IMR-90 (cell line): ENCODE results near the gene FANK1. TPM values are rescaled to one million over a fixed set of nuclear protein-coding genes. Genes with fewer than 3 reads are reported as not detected.

Experiments
- ATAC-seq: fragments of 200-7000 bp; cut with Tn5 transposase; 2 replicates; pipeline ENCODE4 v1.9.1; 2020; ENCODE audit warnings: low read depth, mild to moderate bottlenecking, moderate library complexity
- BruUV-seq: library from RNA; stranded (reverse); fragments of 400-500 nt; replicated peaks from 2 replicates; lab custom pipeline; 2021; lab: Mats Ljungman, UMichigan
- CTCF ChIA-PET: fragments of 300-600 bp; formaldehyde crosslinking; extraction: SDS; loops from one replicate; lab custom pipeline; 2021; ENCODE audit warnings: antibody characterized with exemption; lab: Yijun Ruan, JAX
- POLR2A ChIA-PET: fragments of 300-600 bp; sonication (Branson Sonifier 250); formaldehyde crosslinking; loops from one replicate; lab custom pipeline; 2022; ENCODE audit warnings: antibody characterized with exemption; ENCODE audit not compliant: unreplicated experiment; lab: Charles Lee
- DNase-seq: peaks from one replicate; pipeline ENCODE4 v3.0.0; 2013
- H2AFZ ChIP-seq: replicated peaks from 2 replicates; pipeline ENCODE3; 2013; ENCODE audit warnings: low read length, mild to moderate bottlenecking; ENCODE audit not compliant: poor library complexity
- H2AK5ac ChIP-seq: 2 replicates; pipeline ENCODE4 v1.6.1; 2013; ENCODE audit warnings: low read depth, low read length, inconsistent platforms
- H2AK9ac ChIP-seq: replicated peaks from 2 replicates; pipeline ENCODE3; 2013; ENCODE audit warnings: mild to moderate bottlenecking, low read depth, low read length, moderate library complexity; ENCODE audit not compliant: poor library complexity
- H2BK120ac ChIP-seq: 2 replicates; pipeline ENCODE4 v1.6.1; 2013; ENCODE audit warnings: low read depth, low read length, inconsistent platforms
- H2BK15ac ChIP-seq: 3 replicates; pipeline ENCODE4 v1.6.1; 2013; ENCODE audit warnings: low read depth, low read length, inconsistent platforms
- H2BK20ac ChIP-seq: 2 replicates; pipeline ENCODE4 v1.6.1; 2013; ENCODE audit warnings: low read depth, mild to moderate bottlenecking, inconsistent platforms, low read length, moderate library complexity
- H2BK5ac ChIP-seq: 2 replicates; pipeline ENCODE4 v1.6.1; 2013; ENCODE audit warnings: mild to moderate bottlenecking, low read depth, low read length, inconsistent platforms; ENCODE audit not compliant: poor library complexity, severe bottlenecking
- H3K14ac ChIP-seq: replicated peaks from 2 replicates; pipeline ENCODE4 v1.6.1; 2013; ENCODE audit warnings: low read depth, low read length, inconsistent platforms
- H3K18ac ChIP-seq: 2 replicates; pipeline ENCODE4 v1.6.1; 2013; ENCODE audit warnings: low read depth, low read length, control low read depth
- H3K23ac ChIP-seq: 2 replicates; pipeline ENCODE4 v1.6.1; 2013; ENCODE audit warnings: low read depth, low read length, inconsistent platforms
- H3K27ac ChIP-seq: 2 replicates; pipeline ENCODE4 v1.5.1; 2013; ENCODE audit warnings: mild to moderate bottlenecking, control low read depth, low read length; ENCODE audit not compliant: insufficient read depth
- H3K27me3 ChIP-seq: 2 replicates; pipeline ENCODE4 v1.6.1; 2013; ENCODE audit warnings: low read length; ENCODE audit not compliant: control insufficient read depth, insufficient read depth
- H3K36me3 ChIP-seq: 2 replicates; pipeline ENCODE4 v1.6.1; 2013; ENCODE audit warnings: low read length, mixed read lengths; ENCODE audit not compliant: control insufficient read depth, insufficient read depth
- H3K4ac ChIP-seq: 2 replicates; pipeline ENCODE4 v1.6.1; 2013; ENCODE audit warnings: low read depth, low read length, inconsistent platforms
- H3K4me1 ChIP-seq: 2 replicates; pipeline ENCODE4 v1.6.1; 2013; ENCODE audit warnings: low read length, mixed read lengths; ENCODE audit not compliant: control insufficient read depth, insufficient read depth
- H3K4me2 ChIP-seq: 2 replicates; pipeline ENCODE4 v1.6.1; 2013; ENCODE audit warnings: low read depth, mild to moderate bottlenecking, control low read depth, low read length, moderate library complexity
- H3K4me3 ChIP-seq: 2 replicates; pipeline ENCODE4 v1.5.1; 2013; ENCODE audit warnings: low read depth, mild to moderate bottlenecking, control low read depth, low read length, moderate library complexity; ENCODE audit not compliant: insufficient read depth
- H3K56ac ChIP-seq: 2 replicates; pipeline ENCODE4 v1.6.1; 2013; ENCODE audit warnings: low read length, inconsistent platforms; ENCODE audit not compliant: insufficient read depth; ENCODE audit errors: extremely low read depth
- H3K79me1 ChIP-seq, 2 experiments: 2 replicates each; pipeline ENCODE4 v1.6.1; 2013; ENCODE audit warnings: low read length in 2 of 2, inconsistent platforms in 1 of 2, low read depth in 1 of 2
- H3K9ac ChIP-seq: 2 replicates; pipeline ENCODE4 v1.6.1; 2013; ENCODE audit warnings: low read depth, low read length, control low read depth
- H3K9me1 ChIP-seq: 2 replicates; pipeline ENCODE4 v1.6.1; 2013; ENCODE audit warnings: low read length, inconsistent platforms; ENCODE audit not compliant: insufficient read depth
- H3K9me3 ChIP-seq: 2 replicates; pipeline ENCODE4 v1.6.1; 2013; ENCODE audit warnings: low read length; ENCODE audit not compliant: control insufficient read depth, insufficient read depth
- H4K20me1 ChIP-seq: 2 replicates; pipeline ENCODE4 v1.6.1; 2013; ENCODE audit warnings: low read length, inconsistent platforms; ENCODE audit not compliant: insufficient read depth
- H4K5ac ChIP-seq: 2 replicates; pipeline ENCODE4 v1.6.1; 2013; ENCODE audit warnings: mild to moderate bottlenecking, low read depth, low read length, control low read depth
- H4K8ac ChIP-seq, 2 experiments: 2 replicates each; pipeline ENCODE4 v1.6.1; 2013; ENCODE audit warnings: low read depth in 2 of 2, low read length in 2 of 2, control low read depth in 1 of 2, inconsistent platforms in 1 of 2
- H4K91ac ChIP-seq: 2 replicates; pipeline ENCODE4 v1.6.1; 2013; ENCODE audit warnings: low read depth, low read length, inconsistent platforms; ENCODE audit not compliant: insufficient read depth
- CEBPB ChIP-seq: IDR thresholded peaks from 2 replicates; pipeline ENCODE4 v1.6.1; 2012; ENCODE audit warnings: low read depth, low read length, improper control_type of control experiment
- SMC3 ChIP-seq: fragments of 150-350 bp; IDR thresholded peaks from 2 replicates; pipeline ENCODE4 v1.6.1; 2016; ENCODE audit warnings: low read depth, mild to moderate bottlenecking, antibody characterized with exemption, low read length, moderate library complexity
- USF2 ChIP-seq: fragments of 150-350 bp; IDR thresholded peaks from 2 replicates; pipeline ENCODE4 v1.6.1; 2017; ENCODE audit warnings: mild to moderate bottlenecking, antibody characterized with exemption, low read length, low read depth
- whole genome bisulfite sequencing, 2 experiments: methylation state at CpG; one replicate each; pipeline versions ENCODE4 v1.1.5 to v1.1.7; 2013; ENCODE audit warnings: missing lambda C conversion rate in 2 of 2; ENCODE audit not compliant: insufficient read length in 1 of 2; ENCODE audit errors: extremely low coverage in 2 of 2; 5-methylcytosine and 5-hydroxymethylcytosine counted together
- dilution Hi-C: fragments of 300-500 bp; cut with HindIII; formaldehyde crosslinking; loops from one replicate; pipeline ENCODE4 v1.14.3; 2018; ENCODE audit warnings: low sequenced_read_pairs; ENCODE audit not compliant: unreplicated experiment
- in situ Hi-C: fragments of 300-500 bp; cut with MboI; formaldehyde crosslinking; loops from 3 replicates; pipeline ENCODE4 v1.14.3; 2019; ENCODE audit warnings: low sequenced_read_pairs, inconsistent platforms, mixed read lengths
- intact Hi-C: fragments of 100-400 bp; cut with micrococcal nuclease; formaldehyde crosslinking; loops from 2 replicates; pipeline ENCODE4 v1.10.0; 2022
- polyA plus RNA-seq, 3 experiments: library from polyadenylated mRNA; depleted of rRNA; stranded (reverse); fragments of >200 nt; gene quantifications; 2 replicates each; pipeline ENCODE4 v1.2.3, GENCODE V29; 2012; ENCODE audit warnings: low replicate concordance in 1 of 3
- total RNA-seq: library from RNA; depleted of rRNA; stranded (reverse); fragments of >200 nt; gene quantifications from 2 replicates; pipeline ENCODE4 v1.2.3, GENCODE V29; 2012

The FANK1 gene
- total and polyA plus RNA-seq, 2 of the 4 experiments (the other 2 are of a cell fraction), result 0.90 to 2.2 TPM

GRCh38 chr10:125883211-125883610 lies 13.2 kb upstream of the FANK1 start:
- dilution Hi-C loops, result no loop called here
- H3K36me3 ChIP-seq, result peaks cover 3% of the 10 kb centered on the region; the same call in 1 of the 2 replicates
- peaks cover 7% of the 10 kb centered on the region; the same call in 1 of the 2 replicates for H3K9me1 ChIP-seq
- H4K91ac ChIP-seq, result no peak overlapping the region
- no peak overlapping the region for H2BK15ac ChIP-seq
- no peak overlapping the region for H3K9ac ChIP-seq
- H3K79me1 ChIP-seq, result peaks cover 15 to 21% of the 10 kb centered on the region in 2 experiments
- no peak overlapping the region for H2AK5ac ChIP-seq
- ATAC-seq (no peak), DNase-seq (no peak)
- H2BK120ac ChIP-seq, result no peak overlapping the region
- H3K56ac ChIP-seq, result no peak overlapping the region
- no peak overlapping the region for H3K4me2 ChIP-seq
- peaks cover 10% of the 10 kb centered on the region for H4K20me1 ChIP-seq
- no peak overlapping the region for H2BK5ac ChIP-seq
- H4K8ac ChIP-seq, result no peak overlapping the region
- POLR2A ChIA-PET, result no interaction called here
- no peak overlapping the region for H3K23ac ChIP-seq
- no peak overlapping the region for H3K4ac ChIP-seq
- TF ChIP-seq SMC3, result no peak
- TF ChIP-seq USF2, result no peak
- TF ChIP-seq CEBPB, result peak; percentile 15; the same call in 1 of the 2 replicates
- no peak overlapping the region for H3K14ac ChIP-seq
- H4K5ac ChIP-seq, result no peak overlapping the region
- intact Hi-C loops, result no loop called here
- in situ Hi-C loops, result no loop called here
- CTCF ChIA-PET, result no interaction called here
- H2BK20ac ChIP-seq, result no peak overlapping the region
- BruUV-seq, result no TSS peak
- H3K4me1 ChIP-seq, result peaks cover 12% of the 10 kb centered on the region
- no peak overlapping the region for H3K18ac ChIP-seq
- H3K27me3 ChIP-seq, result no peaks in the 10 kb centered on the region
- no CpG with 5 or more reads among the region's 3 CpGs for WGBS, 2 experiments
- no peak overlapping the region for H2AK9ac ChIP-seq
- H3K27ac ChIP-seq, result no peak overlapping the region
- H3K9me3 ChIP-seq, result no peaks in the 10 kb centered on the region
- no peak overlapping the region for H3K4me3 ChIP-seq
- no peak overlapping the region for H2AFZ ChIP-seq
